PC-9 (cell line): ENCODE results near the gene SLC35F4.

Source experiments
- EZH2 ChIP-seq: fragments of 200-600 bp; sonication (generic); IDR thresholded peaks from 2 replicates; pipeline ENCODE4 v1.8.0; 2017; ENCODE audit warnings: antibody characterized with exemption, low read depth
- TF ChIP-seq, protein P1 (sequence below): fragments of 200-600 bp; sonication (generic); conservative IDR thresholded peaks from 2 replicates; pipeline ENCODE4 v1.6.1; 2017; ENCODE audit warnings: mixed run types, antibody characterized with exemption, mild to moderate bottlenecking, moderate library complexity

GRCh38 chr14:57582746-57583145 lies 283.1 kb downstream of the SLC35F4 start:
- TF ChIP-seq, protein P1, sequence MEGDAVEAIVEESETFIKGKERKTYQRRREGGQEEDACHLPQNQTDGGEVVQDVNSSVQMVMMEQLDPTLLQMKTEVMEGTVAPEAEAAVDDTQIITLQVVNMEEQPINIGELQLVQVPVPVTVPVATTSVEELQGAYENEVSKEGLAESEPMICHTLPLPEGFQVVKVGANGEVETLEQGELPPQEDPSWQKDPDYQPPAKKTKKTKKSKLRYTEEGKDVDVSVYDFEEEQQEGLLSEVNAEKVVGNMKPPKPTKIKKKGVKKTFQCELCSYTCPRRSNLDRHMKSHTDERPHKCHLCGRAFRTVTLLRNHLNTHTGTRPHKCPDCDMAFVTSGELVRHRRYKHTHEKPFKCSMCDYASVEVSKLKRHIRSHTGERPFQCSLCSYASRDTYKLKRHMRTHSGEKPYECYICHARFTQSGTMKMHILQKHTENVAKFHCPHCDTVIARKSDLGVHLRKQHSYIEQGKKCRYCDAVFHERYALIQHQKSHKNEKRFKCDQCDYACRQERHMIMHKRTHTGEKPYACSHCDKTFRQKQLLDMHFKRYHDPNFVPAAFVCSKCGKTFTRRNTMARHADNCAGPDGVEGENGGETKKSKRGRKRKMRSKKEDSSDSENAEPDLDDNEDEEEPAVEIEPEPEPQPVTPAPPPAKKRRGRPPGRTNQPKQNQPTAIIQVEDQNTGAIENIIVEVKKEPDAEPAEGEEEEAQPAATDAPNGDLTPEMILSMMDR = no peak
- no peak for TF ChIP-seq EZH2
